H1 (cell line): ENCODE measurements around the gene SCGB2A2. TPM values are rescaled to one million over a fixed set of nuclear protein-coding genes. Genes with fewer than 3 reads are reported as not detected.

Source experiments
- CTCF ChIA-PET: fragments of 300-600 bp; sonication (Branson Sonifier 250); formaldehyde crosslinking; loops from one replicate; lab custom pipeline; 2021; ENCODE audit not compliant: partially characterized antibody; lab: Charles Lee
- POLR2A ChIA-PET: fragments of 300-600 bp; sonication (Branson Sonifier 250); formaldehyde crosslinking; loops from one replicate; lab custom pipeline; 2021; ENCODE audit warnings: inconsistent platforms; ENCODE audit not compliant: partially characterized antibody; lab: Charles Lee
- DNase-seq, 2 experiments: peaks; one replicate each; pipeline versions ENCODE4 v3.0.0 to v3.0.0-alpha.2; 2010 to 2022; ENCODE audit warnings: low spot score in 2 of 2, low read depth in 1 of 2, mixed read lengths in 1 of 2
- FAIRE-seq: peaks from 2 replicates; lab custom pipeline; 2011; peaks lifted over from hg19 to GRCh38; lab: Jason Lieb, UNC
- H2AFZ ChIP-seq: 2 replicates; pipeline ENCODE4 v1.8.1; 2012; ENCODE audit warnings: low read length, inconsistent platforms
- H2AK5ac ChIP-seq: 2 replicates; pipeline ENCODE4 v1.6.1; 2013; ENCODE audit warnings: low read depth, low read length
- H2BK120ac ChIP-seq: replicated peaks from 2 replicates; pipeline ENCODE3; 2013; ENCODE audit warnings: low read depth, low read length, inconsistent platforms
- H2BK12ac ChIP-seq: 2 replicates; pipeline ENCODE4 v1.6.1; 2013; ENCODE audit warnings: low read depth, low read length
- H2BK15ac ChIP-seq: 2 replicates; pipeline ENCODE4 v1.6.1; 2013; ENCODE audit warnings: low read length
- H2BK20ac ChIP-seq: 2 replicates; pipeline ENCODE4 v1.6.1; 2013; ENCODE audit warnings: low read length
- H2BK5ac ChIP-seq: 2 replicates; pipeline ENCODE4 v1.6.1; 2013; ENCODE audit warnings: low read depth, low read length
- H3K14ac ChIP-seq: 2 replicates; pipeline ENCODE4 v1.6.1; 2013; ENCODE audit warnings: inconsistent platforms; ENCODE audit not compliant: insufficient read length
- H3K18ac ChIP-seq: 2 replicates; pipeline ENCODE4 v1.6.1; 2013; ENCODE audit warnings: low read length; ENCODE audit errors: extremely low read depth
- H3K23ac ChIP-seq: 2 replicates; pipeline ENCODE4 v1.6.1; 2013; ENCODE audit warnings: inconsistent platforms; ENCODE audit not compliant: insufficient read length
- H3K23me2 ChIP-seq: 2 replicates; pipeline ENCODE4 v1.6.1; 2013; ENCODE audit warnings: low read depth, low read length
- H3K27ac ChIP-seq: 2 replicates; pipeline ENCODE4 v1.6.1; 2011; ENCODE audit warnings: low read depth, low read length, inconsistent platforms
- H3K27me3 ChIP-seq, 4 experiments: replicated peaks in 1 of 4; 1 replicate in 1 of 4; 2 replicates in 3 of 4; pipeline versions ENCODE4 v1.6.1 to v1.8.1; 2011 to 2013; ENCODE audit warnings: low read length in 3 of 4, mild to moderate bottlenecking in 3 of 4, inconsistent platforms in 2 of 4, mixed read lengths in 2 of 4, moderate library complexity in 1 of 4; ENCODE audit not compliant: control insufficient read depth in 3 of 4, insufficient read depth in 3 of 4; ENCODE audit errors: extremely low read depth in 1 of 4
- H3K36me3 ChIP-seq, 4 experiments: 2 replicates each; pipeline versions ENCODE4 v1.6.1 to v1.8.1; 2011 to 2013; ENCODE audit warnings: mild to moderate bottlenecking in 4 of 4, low read length in 3 of 4, moderate library complexity in 2 of 4, control low read depth in 1 of 4, inconsistent platforms in 1 of 4; ENCODE audit not compliant: insufficient read depth in 4 of 4, control insufficient read depth in 2 of 4
- H3K4ac ChIP-seq: replicated peaks from 2 replicates; pipeline ENCODE3; 2013; ENCODE audit warnings: low read length, low read depth, mixed read lengths, inconsistent platforms; ENCODE audit not compliant: insufficient read length
- H3K4me1 ChIP-seq, 4 experiments: replicated peaks in 1 of 4; 1 replicate in 1 of 4; 2 replicates in 3 of 4; pipeline versions ENCODE4 v1.6.1 to v1.8.1; 2011 to 2013; ENCODE audit warnings: low read length in 3 of 4, inconsistent platforms in 2 of 4, mixed read lengths in 1 of 4; ENCODE audit not compliant: insufficient read depth in 4 of 4, control insufficient read depth in 3 of 4
- H3K4me2 ChIP-seq, 2 experiments: 2 replicates each; pipeline versions ENCODE4 v1.6.1 to v1.8.1; 2011 to 2013; ENCODE audit warnings: low read depth in 2 of 2, low read length in 2 of 2, control low read depth in 1 of 2, inconsistent platforms in 1 of 2, mild to moderate bottlenecking in 1 of 2; ENCODE audit not compliant: insufficient read depth in 1 of 2
- H3K4me3 ChIP-seq, 4 experiments: fragments of 200-600, 300-600 bp in 1 of 4; sonication (generic), shearing (Covaris generic), sonication (Bioruptor Twin) in 1 of 4; 2 replicates each; pipeline versions ENCODE4 v1.5.1 to v1.8.1; 2011 to 2016; ENCODE audit warnings: low read length in 4 of 4, low read depth in 3 of 4, control low read depth in 2 of 4, inconsistent platforms in 2 of 4, mild to moderate bottlenecking in 2 of 4, mixed read lengths in 1 of 4, moderate library complexity in 1 of 4; ENCODE audit not compliant: insufficient read depth in 2 of 4; ENCODE audit errors: extremely low read depth in 1 of 4
- H3K56ac ChIP-seq: replicated peaks from 2 replicates; pipeline ENCODE3; 2013; ENCODE audit warnings: low read depth, mild to moderate bottlenecking, mixed read lengths, low read length, inconsistent platforms; ENCODE audit not compliant: insufficient read length
- H3K79me1 ChIP-seq: 2 replicates; pipeline ENCODE4 v1.6.1; 2013; ENCODE audit warnings: low read depth, low read length, control low read depth
- H3K79me2 ChIP-seq, 2 experiments: 2 replicates each; pipeline versions ENCODE4 v1.6.1 to v1.8.1; 2012 to 2013; ENCODE audit warnings: low read length in 2 of 2, mild to moderate bottlenecking in 2 of 2, inconsistent platforms in 1 of 2; ENCODE audit not compliant: insufficient read depth in 2 of 2, control insufficient read depth in 1 of 2
- H3K9ac ChIP-seq, 4 experiments: replicated peaks in 1 of 4; 1 replicate in 1 of 4; 2 replicates in 3 of 4; pipeline versions ENCODE4 v1.6.1 to v1.8.1; 2011 to 2013; ENCODE audit warnings: low read depth in 3 of 4, low read length in 3 of 4, control low read depth in 2 of 4, mild to moderate bottlenecking in 2 of 4, moderate library complexity in 2 of 4, inconsistent platforms in 1 of 4; ENCODE audit errors: extremely low read depth in 1 of 4
- H3K9me3 ChIP-seq, 2 experiments: 2 replicates each; pipeline versions ENCODE4 v1.6.1 to v1.8.1; 2012 to 2013; ENCODE audit warnings: mild to moderate bottlenecking in 2 of 2, moderate library complexity in 2 of 2, control low read depth in 1 of 2, inconsistent platforms in 1 of 2, low read depth in 1 of 2, low read length in 1 of 2, mixed read lengths in 1 of 2; ENCODE audit not compliant: insufficient read depth in 2 of 2
- H4K20me1 ChIP-seq, 2 experiments: replicated peaks in 1 of 2; 2 replicates each; pipeline versions ENCODE3 to v1.8.1; 2011 to 2013; ENCODE audit warnings: inconsistent platforms in 2 of 2, low read length in 2 of 2, mild to moderate bottlenecking in 1 of 2; ENCODE audit not compliant: insufficient read depth in 2 of 2, control insufficient read depth in 1 of 2
- H4K5ac ChIP-seq: 2 replicates; pipeline ENCODE4 v1.6.1; 2013; ENCODE audit warnings: low read length, low read depth, mixed read lengths, inconsistent platforms; ENCODE audit not compliant: insufficient read length
- H4K8ac ChIP-seq: 2 replicates; pipeline ENCODE4 v1.8.0; 2013; ENCODE audit warnings: mild to moderate bottlenecking, moderate library complexity, low read length, inconsistent platforms; ENCODE audit not compliant: insufficient read depth; ENCODE audit errors: extremely low read depth
- H4K91ac ChIP-seq: replicated peaks from 2 replicates; pipeline ENCODE3; 2013; ENCODE audit warnings: low read length, mixed read lengths, inconsistent platforms; ENCODE audit not compliant: insufficient read length
- ASH2L ChIP-seq: fragments of 200-600, 300-600 bp; sonication (generic); IDR thresholded peaks from one replicate; pipeline ENCODE4 v1.7.1; 2017; ENCODE audit warnings: low read length
- BACH1 ChIP-seq: IDR thresholded peaks from 2 replicates; pipeline ENCODE4 v1.6.1; 2012; ENCODE audit warnings: low read length, improper control_type of control experiment
- CBX5 ChIP-seq: fragments of 300-800, 300-1000 bp; sonication (generic); IDR thresholded peaks from 2 replicates; pipeline ENCODE4 v1.7.1; 2016; ENCODE audit warnings: antibody characterized with exemption, low read length, low read depth
- CEBPB ChIP-seq: IDR thresholded peaks from 2 replicates; pipeline ENCODE4 v1.6.1; 2012; ENCODE audit warnings: low read depth, low read length
- POLR2AphosphoS5 ChIP-seq: IDR thresholded peaks from 2 replicates; pipeline ENCODE4 v1.6.1; 2011; ENCODE audit warnings: low read depth, low read length
- SIX5 ChIP-seq: IDR thresholded peaks from 2 replicates; pipeline ENCODE4 v1.6.1; 2011; ENCODE audit warnings: mild to moderate bottlenecking, low read depth, low read length
- WGBS, 2 experiments: shearing (Covaris generic) in 1 of 2; methylation state at CpG; one replicate each; pipeline versions ENCODE4 v1.1.6 to v1.1.7; 2013 to 2015; ENCODE audit warnings: low lambda C conversion rate in 2 of 2, mixed read lengths in 2 of 2, inconsistent platforms in 1 of 2, low coverage in 1 of 2, missing lambda C conversion rate in 1 of 2; ENCODE audit not compliant: insufficient replicate concordance in 2 of 2, insufficient coverage in 1 of 2, insufficient read length in 1 of 2; ENCODE audit errors: extremely low coverage in 1 of 2, missing lambda C conversion rate in 1 of 2; 5-methylcytosine and 5-hydroxymethylcytosine counted together
- polyA plus RNA-seq, 7 experiments: library from polyadenylated mRNA; depleted of rRNA in 3 of 7; stranded (reverse) in 5 of 7; unstranded in 2 of 7; fragments of >200 nt in 5 of 7; fragments of 200-250 nt in 2 of 7; gene quantifications; 1 replicate in 5 of 7; 2 replicates in 1 of 7; 4 replicates in 1 of 7; pipeline versions ENCODE4 v1.2.1 to v1.2.3, GENCODE V29; 2011 to 2013; ENCODE audit warnings: missing spikeins in 2 of 7, mixed read lengths in 2 of 7
- total RNA-seq: library from RNA; stranded (reverse); fragmentation: NEBNext Ultra II Directional; extraction: Animal tissue kit (Norgen Biotek cat#: 25700); gene quantifications from 2 replicates; pipeline ENCODE4 v1.2.1, GENCODE V29; 2021

Gene SCGB2A2
- total and polyA plus RNA-seq, 2 of the 8 experiments (the other 6 are each of a cell fraction or from before 2014, with no cell fraction given), result not detected

DNA sequence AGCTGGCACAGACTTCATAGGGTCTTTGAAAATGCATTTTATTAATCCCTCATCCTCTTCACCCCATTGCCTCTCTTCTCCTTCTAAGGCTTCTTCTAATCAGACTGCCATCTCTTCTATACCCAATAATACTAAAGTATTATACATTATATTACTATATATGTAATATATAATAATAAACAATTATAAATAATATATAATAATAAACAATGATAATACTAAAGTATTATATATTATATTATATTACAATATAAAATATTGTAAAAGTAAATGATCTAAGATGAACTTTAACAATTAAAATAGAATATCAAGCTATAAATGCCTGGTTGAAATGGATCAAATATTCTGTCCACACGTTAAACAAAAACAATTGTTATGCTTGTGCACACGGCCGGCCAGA lies 48.5 kb upstream of the SCGB2A2 start:
- Histone ChIP-seq H3K23me2 (no peaks in the 10 kb centered on the region), H3K4ac (no peak overlapping the region), H2BK120ac (no peak overlapping the region), H2BK20ac (0 out of 2 replicates have a peak overlapping the region, but pooled peaks have one; percentile 89), H3K56ac (no peak overlapping the region), H2BK12ac (no peak overlapping the region), H4K8ac (no peak overlapping the region), H3K79me1 (no peaks in the 10 kb centered on the region), H3K4me3 (no peak overlapping the region), H3K36me3 (no peaks in the 10 kb centered on the region), H3K23ac (no peak overlapping the region), H3K4me1 (peaks cover 0 to 3% (median 0%) of the 10 kb centered on the region in 4 experiments; a peak in 1 of 7 replicates), H3K4me2 (no peak overlapping the region), H2AFZ (no peak overlapping the region), H2AK5ac (no peak overlapping the region), H4K5ac (no peak overlapping the region), H3K18ac (no peak overlapping the region), H4K20me1 (no peaks in the 10 kb centered on the region), H3K9me3 (no peaks in the 10 kb centered on the region), H3K79me2 (no peaks in the 10 kb centered on the region)
- ChIA-PET CTCF (interaction anchor here (0.9 kb wide), 1 partner anchor 14 kb away, joined by 5 read pairs; no protein-coding TSS in a partner anchor), POLR2A (no interaction called here)
- no peak for DNase-seq
- 88% methylated on average over 3 of the region's 3 CpGs; no CpG with 5 or more reads in 1 of the 2 experiments for WGBS, 2 experiments
- FAIRE-seq, result no peak
- TF ChIP-seq CEBPB (no peak), POLR2AphosphoS5 (no peak), SIX5 (no peak), CBX5 (no peak), ASH2L (no peak), BACH1 (no peak)
- TF ChIP-seq, all 59 proteins: peak for 0
- no peak overlapping the region for H3K14ac ChIP-seq
- 0 out of 2 replicates have a peak overlapping the region, but pooled peaks have one; percentile 69 for H2BK5ac ChIP-seq
- H3K27ac ChIP-seq, result no peak overlapping the region
- no peak overlapping the region for H3K9ac ChIP-seq
- H3K27me3 ChIP-seq, result no peaks in the 10 kb centered on the region
- no peak overlapping the region for H2BK15ac ChIP-seq
- H4K91ac ChIP-seq, result no peak overlapping the region
